Measurements from ENCODE around the gene SNRPA. TPM values are rescaled to one million over a fixed set of nuclear protein-coding genes. Genes with fewer than 3 reads are reported as not detected.

Gene SNRPA
- polyA plus RNA-seq, 1 donor (not counting 4 experiments of a cell fraction or from before 2014, with no cell fraction given), result 93.4 TPM

DNA sequence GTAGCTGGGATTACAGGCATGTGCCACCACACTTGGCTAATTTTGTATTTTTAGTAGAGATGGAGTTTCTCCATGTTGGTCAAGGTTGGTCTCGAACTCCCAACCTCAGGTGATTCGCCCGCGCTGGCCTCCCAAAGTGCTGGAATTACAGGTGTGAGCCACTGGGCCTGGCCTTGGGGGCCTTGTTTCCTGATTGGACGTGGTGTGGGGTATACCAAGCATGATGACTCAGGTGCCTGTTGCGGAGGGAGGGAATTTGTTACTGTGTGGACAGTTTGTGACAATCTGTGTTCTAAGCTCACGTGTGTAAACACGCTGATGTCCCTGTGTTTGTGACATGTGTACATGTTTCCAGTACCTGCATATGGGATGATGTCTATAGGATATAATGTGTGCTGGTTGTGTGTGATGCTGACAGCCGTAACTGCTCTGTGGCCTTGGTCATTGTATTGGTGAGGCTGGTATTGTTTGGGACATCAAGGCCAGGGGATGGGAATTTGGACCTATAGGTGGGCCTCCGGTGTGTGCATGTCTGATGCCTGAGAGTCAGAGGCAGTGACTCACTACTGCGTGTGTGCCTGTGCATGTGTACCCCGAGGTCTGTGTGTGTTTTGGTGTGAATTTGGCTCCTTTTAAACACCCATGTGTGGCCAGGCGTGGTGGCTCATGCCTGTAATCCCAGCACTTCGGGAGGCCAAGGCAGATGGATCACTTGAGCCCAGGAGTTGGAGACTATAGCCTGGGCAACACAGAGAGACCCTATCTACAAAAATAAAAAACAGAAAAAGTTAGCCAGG is 46.4 kb downstream of the SNRPA start:
- FAIRE-seq (peak; percentile 23), DNase-seq (ENCODE audit: low read depth, low spot score) (no peak)
- Histone ChIP-seq H3K9ac (ENCODE audit: control insufficient read depth, extremely low read depth, insufficient read depth, low read length) (no peak overlapping the region), H3K36me3 (ENCODE audit: control insufficient read depth in 2 of 2, extremely low read depth in 1 of 2, insufficient read depth in 2 of 2, low read length in 2 of 2) (peaks cover 14 to 22% of the 10 kb centered on the region in 2 experiments), H3K27ac (ENCODE audit: control insufficient read depth, insufficient read depth, low read length) (no peak overlapping the region), H3K4me2 (ENCODE audit: control insufficient read depth, extremely low read depth, insufficient read depth, low read depth, low read length) (no peak overlapping the region), H2AFZ (ENCODE audit: control insufficient read depth, low read length) (no peak overlapping the region), H3K9me1 (ENCODE audit: control insufficient read depth, extremely low read depth, insufficient read depth, low read length) (peaks cover 6% of the 10 kb centered on the region), H3K79me2 (ENCODE audit: control insufficient read depth, insufficient read depth, low read length) (peaks cover 29% of the 10 kb centered on the region), H3K4me1 (ENCODE audit: control insufficient read depth, extremely low read depth, insufficient read depth, low read length) (peaks cover 27% of the 10 kb centered on the region), H3K9me3 (ENCODE audit: control insufficient read depth, low read depth, low read length) (no peaks in the 10 kb centered on the region), H3K27me3 (ENCODE audit: control insufficient read depth, extremely low read depth, insufficient read depth, low read length) (no peaks in the 10 kb centered on the region), H4K20me1 (ENCODE audit: control insufficient read depth, extremely low read depth, insufficient read depth, low read length) (peaks cover 6% of the 10 kb centered on the region), H3K4me3 (ENCODE audit: control insufficient read depth in 2 of 3, extremely low read depth in 1 of 3, insufficient read depth in 2 of 3, low read depth in 1 of 3, low read length in 3 of 3) (no peak overlapping the region)
- dilution Hi-C loops (cut with MboI; ENCODE audit: extremely low pct_ligation_motif_present, low sequenced_read_pairs), result no loop called here
- no peak for TF ChIP-seq CTCF (optimal IDR thresholded peaks at IDR 0.05 in 1 of 3, IDR thresholded peaks at IDR 0.05 in 1 of 3, conservative IDR thresholded peaks at IDR 0.05 in 1 of 3; ENCODE audit: extremely low read depth in 1 of 3, insufficient read depth in 2 of 3, low read length in 3 of 3)

DNA sequence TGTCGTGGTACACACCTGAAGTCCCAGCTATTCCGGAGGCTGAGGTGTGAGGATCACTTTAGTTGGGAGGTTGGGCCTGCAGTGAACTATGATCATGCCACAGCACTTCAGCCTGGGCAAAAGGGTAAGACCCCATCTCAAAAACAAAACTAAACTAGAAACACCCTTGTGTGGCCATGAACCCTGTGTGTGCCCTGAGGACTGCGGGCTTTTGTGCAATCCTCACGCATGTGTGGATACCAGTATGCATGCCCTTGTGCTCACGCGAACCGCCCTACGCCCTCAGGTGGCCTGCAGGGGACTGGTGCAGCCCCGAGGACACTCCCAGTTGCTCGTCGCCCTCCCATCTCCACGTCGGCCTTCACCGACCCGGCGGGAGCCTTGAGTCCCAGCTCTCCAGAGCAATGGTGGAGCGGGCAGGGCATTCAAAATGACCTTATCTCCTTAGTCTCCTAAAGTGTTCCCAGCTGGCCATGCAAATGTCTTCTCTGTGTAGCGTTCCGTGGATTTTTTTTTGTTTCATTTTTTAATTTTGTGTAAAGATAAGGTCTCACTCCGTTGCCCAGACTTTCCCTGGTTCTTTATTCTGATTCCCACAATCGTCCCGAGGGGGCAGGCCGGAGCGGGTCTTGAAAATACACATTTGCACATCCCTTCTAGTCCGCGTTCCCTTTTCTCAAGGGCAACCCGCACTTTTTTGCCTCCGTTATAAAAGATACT is 47.1 kb downstream of the SNRPA start:
- H3K9me1 ChIP-seq (ENCODE audit: control insufficient read depth, extremely low read depth, insufficient read depth, low read length), result peaks cover 10% of the 10 kb centered on the region
- TF ChIP-seq CTCF (optimal IDR thresholded peaks at IDR 0.05 in 1 of 3, IDR thresholded peaks at IDR 0.05 in 1 of 3, conservative IDR thresholded peaks at IDR 0.05 in 1 of 3; ENCODE audit: extremely low read depth in 1 of 3, insufficient read depth in 2 of 3, low read length in 3 of 3) (peak; percentile 17 to 58 (median 19)), EZH2 (IDR thresholded peaks at IDR 0.05; ENCODE audit: low read length) (no peak)
- peak overlapping the region; percentile 34 to 64 (median 42) for H3K4me3 ChIP-seq (ENCODE audit: control insufficient read depth in 2 of 3, extremely low read depth in 1 of 3, insufficient read depth in 2 of 3, low read depth in 1 of 3, low read length in 3 of 3)
- FAIRE-seq (no peak), DNase-seq (ENCODE audit: low read depth, low spot score) (no peak)
- H4K20me1 ChIP-seq (ENCODE audit: control insufficient read depth, extremely low read depth, insufficient read depth, low read length), result peaks cover 13% of the 10 kb centered on the region
- peak overlapping the region; percentile 69 for H3K4me2 ChIP-seq (ENCODE audit: control insufficient read depth, extremely low read depth, insufficient read depth, low read depth, low read length)
- peak overlapping the region; percentile 64 for H3K9ac ChIP-seq (ENCODE audit: control insufficient read depth, extremely low read depth, insufficient read depth, low read length)
- H3K27me3 ChIP-seq (ENCODE audit: control insufficient read depth, extremely low read depth, insufficient read depth, low read length), result no peaks in the 10 kb centered on the region
- H3K27ac ChIP-seq (ENCODE audit: control insufficient read depth, insufficient read depth, low read length), result peak overlapping the region; percentile 68
- no peaks in the 10 kb centered on the region for H3K9me3 ChIP-seq (ENCODE audit: control insufficient read depth, low read depth, low read length)
- H3K79me2 ChIP-seq (ENCODE audit: control insufficient read depth, insufficient read depth, low read length), result peaks cover 37% of the 10 kb centered on the region
- dilution Hi-C loops (cut with MboI; ENCODE audit: extremely low pct_ligation_motif_present, low sequenced_read_pairs), result no loop called here
- H3K4me1 ChIP-seq (ENCODE audit: control insufficient read depth, extremely low read depth, insufficient read depth, low read length), result peaks cover 35% of the 10 kb centered on the region
- peaks cover 18 to 29% of the 10 kb centered on the region in 2 experiments for H3K36me3 ChIP-seq (ENCODE audit: control insufficient read depth in 2 of 2, extremely low read depth in 1 of 2, insufficient read depth in 2 of 2, low read length in 2 of 2)
- peak overlapping the region; percentile 75 for H2AFZ ChIP-seq (ENCODE audit: control insufficient read depth, low read length)

Data from keratinocyte (primary cell).